GM23338 (cell line): ENCODE measurements around the gene PHKB. TPM values are rescaled to one million over a fixed set of nuclear protein-coding genes. Genes with fewer than 3 reads are reported as not detected.

Experiments used
- ATAC-seq: fragments of 200-7000 bp; cut with Tn5 transposase; 3 replicates; pipeline ENCODE4 v1.9.1; 2020
- DNase-seq: peaks from one replicate; pipeline ENCODE4 v3.0.0-alpha.2; 2015; ENCODE audit warnings: low spot score
- H2AFZ ChIP-seq: fragments of 200-600 bp; sonication (generic); 2 replicates; pipeline ENCODE4 v1.8.0; 2016; ENCODE audit warnings: antibody characterized with exemption, mild to moderate bottlenecking, moderate library complexity
- H3F3A ChIP-seq: fragments of 200-600 bp; sonication (generic); replicated peaks from 2 replicates; pipeline ENCODE4 v1.8.0; 2017; ENCODE audit warnings: antibody characterized with exemption, mixed run types, low read depth
- H3K27ac ChIP-seq: fragments of 200-600 bp; sonication (generic); 2 replicates; pipeline ENCODE4 v1.6.1; 2016; ENCODE audit warnings: low read depth
- H3K27me3 ChIP-seq: fragments of 200-600 bp; sonication (generic); 2 replicates; pipeline ENCODE4 v1.8.0; 2016; ENCODE audit warnings: mild to moderate bottlenecking, mixed run types, moderate library complexity; ENCODE audit not compliant: insufficient read depth
- H3K36me3 ChIP-seq: fragments of 200-600 bp; sonication (generic); 2 replicates; pipeline ENCODE4 v1.8.0; 2016; ENCODE audit warnings: mild to moderate bottlenecking; ENCODE audit not compliant: insufficient read depth
- H3K4me1 ChIP-seq: fragments of 200-600 bp; sonication (generic); 2 replicates; pipeline ENCODE4 v1.8.0; 2016; ENCODE audit warnings: mild to moderate bottlenecking, moderate library complexity; ENCODE audit not compliant: insufficient read depth
- H3K4me2 ChIP-seq: fragments of 200-600 bp; sonication (generic); 2 replicates; pipeline ENCODE4 v1.7.1; 2017; ENCODE audit warnings: mixed run types
- H3K4me3 ChIP-seq: fragments of 200-600 bp; sonication (generic); 2 replicates; pipeline ENCODE4 v1.6.1; 2016; ENCODE audit warnings: mixed run types
- H3K79me2 ChIP-seq: fragments of 200-600 bp; sonication (generic); replicated peaks from 2 replicates; pipeline ENCODE4 v1.8.0; 2017; ENCODE audit warnings: mild to moderate bottlenecking; ENCODE audit not compliant: insufficient read depth
- H3K9me2 ChIP-seq: fragments of 200-600 bp; sonication (generic); 2 replicates; pipeline ENCODE4 v1.8.0; 2017; ENCODE audit not compliant: insufficient read depth
- H4K20me1 ChIP-seq: fragments of 200-600 bp; sonication (generic); replicated peaks from 2 replicates; pipeline ENCODE4 v1.8.0; 2017; ENCODE audit warnings: mild to moderate bottlenecking; ENCODE audit not compliant: insufficient read depth
- H3K27ac Mint-ChIP-seq: 2 replicates; pipeline ENCODE4 v1.8.0; 2020; ENCODE audit warnings: inconsistent platforms, mild to moderate bottlenecking, moderate library complexity, mixed read lengths
- H3K27me3 Mint-ChIP-seq: 3 replicates; pipeline ENCODE4 v1.8.0; 2022; ENCODE audit warnings: low read depth, mild to moderate bottlenecking, moderate library complexity, mixed read lengths, inconsistent platforms; ENCODE audit not compliant: insufficient read depth, poor library complexity
- H3K36me3 Mint-ChIP-seq: 3 replicates; pipeline ENCODE4 v1.8.0; 2021; ENCODE audit warnings: low read depth, mild to moderate bottlenecking, inconsistent platforms, moderate library complexity, mixed read lengths
- H3K4me1 Mint-ChIP-seq: 3 replicates; pipeline ENCODE4 v1.8.0; 2020; ENCODE audit warnings: mild to moderate bottlenecking, inconsistent platforms, mixed read lengths
- H3K4me3 Mint-ChIP-seq: 3 replicates; pipeline ENCODE4 v1.8.0; 2021; ENCODE audit warnings: moderate library complexity, mild to moderate bottlenecking, inconsistent platforms, mixed read lengths
- H3K9me3 Mint-ChIP-seq: 3 replicates; pipeline ENCODE4 v1.8.0; 2020; ENCODE audit warnings: moderate library complexity, mild to moderate bottlenecking, inconsistent platforms, mixed read lengths
- CREB1 ChIP-seq: fragments of 250-450 bp; sonication (Bioruptor Pico); IDR thresholded peaks from 2 replicates; pipeline ENCODE4 v1.5.0; 2020; ENCODE audit warnings: low read depth, mild to moderate bottlenecking, moderate library complexity
- EZH2 ChIP-seq: fragments of 200-600 bp; sonication (generic); IDR thresholded peaks from one replicate; pipeline ENCODE4 v1.8.0; 2017; ENCODE audit warnings: antibody characterized with exemption, mild to moderate bottlenecking, low read depth; ENCODE audit not compliant: unreplicated experiment
- EZH2phosphoT487 ChIP-seq: fragments of 200-600 bp; sonication (generic); IDR thresholded peaks from one replicate; pipeline ENCODE4 v1.8.1; 2018; ENCODE audit warnings: antibody characterized with exemption; ENCODE audit not compliant: unreplicated experiment
- JUNB ChIP-seq: IDR thresholded peaks from one replicate; pipeline ENCODE4 v1.6.1; 2016; ENCODE audit warnings: antibody characterized with exemption; ENCODE audit not compliant: unreplicated experiment
- NANOG ChIP-seq: IDR thresholded peaks from 2 replicates; pipeline ENCODE4 v1.6.1; 2016; ENCODE audit warnings: antibody characterized with exemption, borderline replicate concordance
- POLR2AphosphoS5 ChIP-seq: IDR thresholded peaks from 2 replicates; pipeline ENCODE4 v1.6.1; 2016; ENCODE audit warnings: antibody characterized with exemption, low read depth
- STAT1 ChIP-seq: IDR thresholded peaks from one replicate; pipeline ENCODE4 v1.6.1; 2016; ENCODE audit warnings: antibody characterized with exemption; ENCODE audit not compliant: unreplicated experiment
- ZNF114 ChIP-seq: fragments of 250-450 bp; sonication (Bioruptor Pico); IDR thresholded peaks from 2 replicates; pipeline ENCODE4 v1.5.0; 2020; ENCODE audit warnings: mild to moderate bottlenecking, moderate library complexity
- ZNF331 ChIP-seq: fragments of 250-450 bp; sonication (Bioruptor Pico); IDR thresholded peaks from 2 replicates; pipeline ENCODE4 v1.5.0; 2020; ENCODE audit warnings: low read depth, mild to moderate bottlenecking, moderate library complexity
- polyA plus RNA-seq: library from polyadenylated mRNA; unstranded; fragments of >200 nt; fragmentation: Nextera tagmentation; extraction: Ambion mirVana; gene quantifications from 2 replicates; pipeline ENCODE4 v1.2.1, GENCODE V29; 2016
- total RNA-seq: library from RNA; depleted of rRNA; stranded (reverse); fragments of >200 nt; shearing (Covaris generic); gene quantifications from 2 replicates; pipeline ENCODE4 v1.2.3, GENCODE V29; 2014
- TF ChIP-seq, protein P1 (sequence below), 2 experiments: fragments of 200-600 bp in 1 of 2; sonication (generic) in 1 of 2; conservative IDR thresholded peaks; 2 replicates each; pipeline versions ENCODE4 v1.5.1 to v1.6.1; 2016 to 2017; ENCODE audit warnings: antibody characterized with exemption in 2 of 2, low read depth in 2 of 2, mild to moderate bottlenecking in 2 of 2, moderate library complexity in 1 of 2
- TF ChIP-seq, protein P2 (sequence below): IDR thresholded peaks from one replicate; pipeline ENCODE4 v1.6.1; 2018; ENCODE audit warnings: antibody characterized with exemption; ENCODE audit not compliant: unreplicated experiment
- TF ChIP-seq, protein P3 (sequence below): fragments of 250-450 bp; sonication (Bioruptor Pico); IDR thresholded peaks from 2 replicates; pipeline ENCODE4 v1.5.0; 2020; ENCODE audit warnings: mild to moderate bottlenecking, moderate library complexity
- TF ChIP-seq, protein P4 (sequence below): IDR thresholded peaks from 2 replicates; pipeline ENCODE4 v1.6.1; 2016; ENCODE audit warnings: antibody characterized with exemption

Gene PHKB
- total and polyA plus RNA-seq, 2 experiments from 2014 or later: 20.3 to 57.3 TPM

GRCh38 chr16:47467501-47467900, 6.4 kb downstream of the PHKB start:
- peaks cover 42% of the 10 kb centered on the region for H3K79me2 ChIP-seq
- H3K27ac ChIP-seq: no peak overlapping the region
- DNase-seq (no peak), ATAC-seq (no peak)
- H3K4me3 ChIP-seq: no peak overlapping the region
- H3K9me3 Mint-ChIP-seq: no peaks in the 10 kb centered on the region
- peaks cover 15% of the 10 kb centered on the region for H3K4me1 ChIP-seq
- H4K20me1 ChIP-seq: no peaks in the 10 kb centered on the region; the same call in 1 of the 2 replicates
- H3K4me1 Mint-ChIP-seq: peaks cover 14% of the 10 kb centered on the region
- H3K4me2 ChIP-seq: no peak overlapping the region
- H3K27me3 Mint-ChIP-seq: peaks cover 3% of the 10 kb centered on the region
- H3K27ac Mint-ChIP-seq: no peak overlapping the region
- H3K27me3 ChIP-seq: no peaks in the 10 kb centered on the region
- no peaks in the 10 kb centered on the region for H3K9me2 ChIP-seq
- H3K36me3 ChIP-seq: no peaks in the 10 kb centered on the region
- no peaks in the 10 kb centered on the region for H3F3A ChIP-seq
- TF ChIP-seq, protein P1, sequence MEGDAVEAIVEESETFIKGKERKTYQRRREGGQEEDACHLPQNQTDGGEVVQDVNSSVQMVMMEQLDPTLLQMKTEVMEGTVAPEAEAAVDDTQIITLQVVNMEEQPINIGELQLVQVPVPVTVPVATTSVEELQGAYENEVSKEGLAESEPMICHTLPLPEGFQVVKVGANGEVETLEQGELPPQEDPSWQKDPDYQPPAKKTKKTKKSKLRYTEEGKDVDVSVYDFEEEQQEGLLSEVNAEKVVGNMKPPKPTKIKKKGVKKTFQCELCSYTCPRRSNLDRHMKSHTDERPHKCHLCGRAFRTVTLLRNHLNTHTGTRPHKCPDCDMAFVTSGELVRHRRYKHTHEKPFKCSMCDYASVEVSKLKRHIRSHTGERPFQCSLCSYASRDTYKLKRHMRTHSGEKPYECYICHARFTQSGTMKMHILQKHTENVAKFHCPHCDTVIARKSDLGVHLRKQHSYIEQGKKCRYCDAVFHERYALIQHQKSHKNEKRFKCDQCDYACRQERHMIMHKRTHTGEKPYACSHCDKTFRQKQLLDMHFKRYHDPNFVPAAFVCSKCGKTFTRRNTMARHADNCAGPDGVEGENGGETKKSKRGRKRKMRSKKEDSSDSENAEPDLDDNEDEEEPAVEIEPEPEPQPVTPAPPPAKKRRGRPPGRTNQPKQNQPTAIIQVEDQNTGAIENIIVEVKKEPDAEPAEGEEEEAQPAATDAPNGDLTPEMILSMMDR (conservative IDR thresholded peaks at IDR 0.05; ENCODE audit: low read depth in 2 of 2): no peak
- TF ChIP-seq EZH2 (no peak), ZNF114 (no peak), JUNB (no peak), EZH2phosphoT487 (no peak), NANOG (no peak), STAT1 (no peak), POLR2AphosphoS5 (no peak), CREB1 (CRISPR knock-in tag) (no peak), ZNF331 (CRISPR knock-in tag) (no peak)
- TF ChIP-seq, protein P2, sequence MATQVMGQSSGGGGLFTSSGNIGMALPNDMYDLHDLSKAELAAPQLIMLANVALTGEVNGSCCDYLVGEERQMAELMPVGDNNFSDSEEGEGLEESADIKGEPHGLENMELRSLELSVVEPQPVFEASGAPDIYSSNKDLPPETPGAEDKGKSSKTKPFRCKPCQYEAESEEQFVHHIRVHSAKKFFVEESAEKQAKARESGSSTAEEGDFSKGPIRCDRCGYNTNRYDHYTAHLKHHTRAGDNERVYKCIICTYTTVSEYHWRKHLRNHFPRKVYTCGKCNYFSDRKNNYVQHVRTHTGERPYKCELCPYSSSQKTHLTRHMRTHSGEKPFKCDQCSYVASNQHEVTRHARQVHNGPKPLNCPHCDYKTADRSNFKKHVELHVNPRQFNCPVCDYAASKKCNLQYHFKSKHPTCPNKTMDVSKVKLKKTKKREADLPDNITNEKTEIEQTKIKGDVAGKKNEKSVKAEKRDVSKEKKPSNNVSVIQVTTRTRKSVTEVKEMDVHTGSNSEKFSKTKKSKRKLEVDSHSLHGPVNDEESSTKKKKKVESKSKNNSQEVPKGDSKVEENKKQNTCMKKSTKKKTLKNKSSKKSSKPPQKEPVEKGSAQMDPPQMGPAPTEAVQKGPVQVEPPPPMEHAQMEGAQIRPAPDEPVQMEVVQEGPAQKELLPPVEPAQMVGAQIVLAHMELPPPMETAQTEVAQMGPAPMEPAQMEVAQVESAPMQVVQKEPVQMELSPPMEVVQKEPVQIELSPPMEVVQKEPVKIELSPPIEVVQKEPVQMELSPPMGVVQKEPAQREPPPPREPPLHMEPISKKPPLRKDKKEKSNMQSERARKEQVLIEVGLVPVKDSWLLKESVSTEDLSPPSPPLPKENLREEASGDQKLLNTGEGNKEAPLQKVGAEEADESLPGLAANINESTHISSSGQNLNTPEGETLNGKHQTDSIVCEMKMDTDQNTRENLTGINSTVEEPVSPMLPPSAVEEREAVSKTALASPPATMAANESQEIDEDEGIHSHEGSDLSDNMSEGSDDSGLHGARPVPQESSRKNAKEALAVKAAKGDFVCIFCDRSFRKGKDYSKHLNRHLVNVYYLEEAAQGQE: no peak
- TF ChIP-seq, protein P3, sequence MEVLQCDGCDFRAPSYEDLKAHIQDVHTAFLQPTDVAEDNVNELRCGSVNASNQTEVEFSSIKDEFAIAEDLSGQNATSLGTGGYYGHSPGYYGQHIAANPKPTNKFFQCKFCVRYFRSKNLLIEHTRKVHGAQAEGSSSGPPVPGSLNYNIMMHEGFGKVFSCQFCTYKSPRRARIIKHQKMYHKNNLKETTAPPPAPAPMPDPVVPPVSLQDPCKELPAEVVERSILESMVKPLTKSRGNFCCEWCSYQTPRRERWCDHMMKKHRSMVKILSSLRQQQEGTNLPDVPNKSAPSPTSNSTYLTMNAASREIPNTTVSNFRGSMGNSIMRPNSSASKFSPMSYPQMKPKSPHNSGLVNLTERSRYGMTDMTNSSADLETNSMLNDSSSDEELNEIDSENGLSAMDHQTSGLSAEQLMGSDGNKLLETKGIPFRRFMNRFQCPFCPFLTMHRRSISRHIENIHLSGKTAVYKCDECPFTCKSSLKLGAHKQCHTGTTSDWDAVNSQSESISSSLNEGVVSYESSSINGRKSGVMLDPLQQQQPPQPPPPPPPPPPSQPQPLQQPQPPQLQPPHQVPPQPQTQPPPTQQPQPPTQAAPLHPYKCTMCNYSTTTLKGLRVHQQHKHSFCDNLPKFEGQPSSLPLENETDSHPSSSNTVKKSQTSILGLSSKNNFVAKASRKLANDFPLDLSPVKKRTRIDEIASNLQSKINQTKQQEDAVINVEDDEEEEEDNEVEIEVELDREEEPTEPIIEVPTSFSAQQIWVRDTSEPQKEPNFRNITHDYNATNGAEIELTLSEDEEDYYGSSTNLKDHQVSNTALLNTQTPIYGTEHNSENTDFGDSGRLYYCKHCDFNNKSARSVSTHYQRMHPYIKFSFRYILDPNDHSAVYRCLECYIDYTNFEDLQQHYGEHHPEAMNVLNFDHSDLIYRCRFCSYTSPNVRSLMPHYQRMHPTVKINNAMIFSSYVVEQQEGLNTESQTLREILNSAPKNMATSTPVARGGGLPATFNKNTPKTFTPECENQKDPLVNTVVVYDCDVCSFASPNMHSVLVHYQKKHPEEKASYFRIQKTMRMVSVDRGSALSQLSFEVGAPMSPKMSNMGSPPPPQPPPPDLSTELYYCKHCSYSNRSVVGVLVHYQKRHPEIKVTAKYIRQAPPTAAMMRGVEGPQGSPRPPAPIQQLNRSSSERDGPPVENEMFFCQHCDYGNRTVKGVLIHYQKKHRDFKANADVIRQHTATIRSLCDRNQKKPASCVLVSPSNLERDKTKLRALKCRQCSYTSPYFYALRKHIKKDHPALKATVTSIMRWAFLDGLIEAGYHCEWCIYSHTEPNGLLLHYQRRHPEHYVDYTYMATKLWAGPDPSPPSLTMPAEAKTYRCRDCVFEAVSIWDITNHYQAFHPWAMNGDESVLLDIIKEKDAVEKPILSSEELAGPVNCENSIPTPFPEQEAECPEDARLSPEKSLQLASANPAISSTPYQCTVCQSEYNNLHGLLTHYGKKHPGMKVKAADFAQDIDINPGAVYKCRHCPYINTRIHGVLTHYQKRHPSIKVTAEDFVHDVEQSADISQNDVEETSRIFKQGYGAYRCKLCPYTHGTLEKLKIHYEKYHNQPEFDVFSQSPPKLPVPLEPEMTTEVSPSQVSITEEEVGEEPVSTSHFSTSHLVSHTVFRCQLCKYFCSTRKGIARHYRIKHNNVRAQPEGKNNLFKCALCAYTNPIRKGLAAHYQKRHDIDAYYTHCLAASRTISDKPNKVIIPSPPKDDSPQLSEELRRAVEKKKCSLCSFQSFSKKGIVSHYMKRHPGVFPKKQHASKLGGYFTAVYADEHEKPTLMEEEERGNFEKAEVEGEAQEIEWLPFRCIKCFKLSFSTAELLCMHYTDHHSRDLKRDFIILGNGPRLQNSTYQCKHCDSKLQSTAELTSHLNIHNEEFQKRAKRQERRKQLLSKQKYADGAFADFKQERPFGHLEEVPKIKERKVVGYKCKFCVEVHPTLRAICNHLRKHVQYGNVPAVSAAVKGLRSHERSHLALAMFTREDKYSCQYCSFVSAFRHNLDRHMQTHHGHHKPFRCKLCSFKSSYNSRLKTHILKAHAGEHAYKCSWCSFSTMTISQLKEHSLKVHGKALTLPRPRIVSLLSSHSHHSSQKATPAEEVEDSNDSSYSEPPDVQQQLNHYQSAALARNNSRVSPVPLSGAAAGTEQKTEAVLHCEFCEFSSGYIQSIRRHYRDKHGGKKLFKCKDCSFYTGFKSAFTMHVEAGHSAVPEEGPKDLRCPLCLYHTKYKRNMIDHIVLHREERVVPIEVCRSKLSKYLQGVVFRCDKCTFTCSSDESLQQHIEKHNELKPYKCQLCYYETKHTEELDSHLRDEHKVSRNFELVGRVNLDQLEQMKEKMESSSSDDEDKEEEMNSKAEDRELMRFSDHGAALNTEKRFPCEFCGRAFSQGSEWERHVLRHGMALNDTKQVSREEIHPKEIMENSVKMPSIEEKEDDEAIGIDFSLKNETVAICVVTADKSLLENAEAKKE (CRISPR knock-in tag): no peak
- TF ChIP-seq, protein P4, sequence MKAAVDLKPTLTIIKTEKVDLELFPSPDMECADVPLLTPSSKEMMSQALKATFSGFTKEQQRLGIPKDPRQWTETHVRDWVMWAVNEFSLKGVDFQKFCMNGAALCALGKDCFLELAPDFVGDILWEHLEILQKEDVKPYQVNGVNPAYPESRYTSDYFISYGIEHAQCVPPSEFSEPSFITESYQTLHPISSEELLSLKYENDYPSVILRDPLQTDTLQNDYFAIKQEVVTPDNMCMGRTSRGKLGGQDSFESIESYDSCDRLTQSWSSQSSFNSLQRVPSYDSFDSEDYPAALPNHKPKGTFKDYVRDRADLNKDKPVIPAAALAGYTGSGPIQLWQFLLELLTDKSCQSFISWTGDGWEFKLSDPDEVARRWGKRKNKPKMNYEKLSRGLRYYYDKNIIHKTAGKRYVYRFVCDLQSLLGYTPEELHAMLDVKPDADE: no peak
- no peaks in the 10 kb centered on the region for H3K36me3 Mint-ChIP-seq
- no peak overlapping the region for H3K4me3 Mint-ChIP-seq
- no peak overlapping the region for H2AFZ ChIP-seq
